Loucy (cell line): ENCODE data around the gene TRAPPC5.

Experiments
- H2AFZ ChIP-seq: fragments of 200-600 bp; sonication (generic); 2 replicates; pipeline ENCODE4 v1.6.0; 2016; ENCODE audit warnings: antibody characterized with exemption, mild to moderate bottlenecking, low read length, moderate library complexity
- H3F3A ChIP-seq: fragments of 200-600 bp; 2 replicates; pipeline ENCODE4 v1.6.0; 2016; ENCODE audit warnings: antibody characterized with exemption, low read depth, mild to moderate bottlenecking
- H3K27me3 ChIP-seq: fragments of 200-600 bp; sonication (generic); 2 replicates; pipeline ENCODE4 v1.6.1; 2014; ENCODE audit warnings: low read length, mild to moderate bottlenecking; ENCODE audit not compliant: insufficient read depth, poor library complexity, severe bottlenecking
- H3K36me3 ChIP-seq: fragments of 200-600 bp; sonication (generic); 2 replicates; pipeline ENCODE4 v1.6.1; 2016; ENCODE audit warnings: low read length; ENCODE audit not compliant: insufficient read depth
- H3K4me1 ChIP-seq: fragments of 200-600 bp; sonication (generic); 2 replicates; pipeline ENCODE4 v1.5.1; 2014; ENCODE audit warnings: low read length, mild to moderate bottlenecking; ENCODE audit not compliant: insufficient read depth, poor library complexity, severe bottlenecking
- H3K4me2 ChIP-seq: fragments of 200-600 bp; sonication (generic); 2 replicates; pipeline ENCODE4 v1.6.0; 2014; ENCODE audit warnings: antibody characterized with exemption, low read length, low read depth, mild to moderate bottlenecking; ENCODE audit not compliant: poor library complexity, severe bottlenecking
- H3K4me3 ChIP-seq: fragments of 200-600 bp; sonication (generic); 2 replicates; pipeline ENCODE4 v1.5.1; 2014; ENCODE audit warnings: low read length, mild to moderate bottlenecking, mixed read lengths; ENCODE audit not compliant: poor library complexity, severe bottlenecking
- H3K79me2 ChIP-seq: fragments of 200-600 bp; sonication (generic); 2 replicates; pipeline ENCODE4 v1.6.1; 2014; ENCODE audit warnings: low read length; ENCODE audit not compliant: insufficient read depth
- H3K9ac ChIP-seq: fragments of 200-600 bp; sonication (generic); 2 replicates; pipeline ENCODE4 v1.6.0; 2014; ENCODE audit warnings: mild to moderate bottlenecking, low read depth, low read length, moderate library complexity; ENCODE audit not compliant: poor library complexity, severe bottlenecking
- H3K9me2 ChIP-seq: fragments of 200-600 bp; sonication (generic); replicated peaks from 2 replicates; pipeline ENCODE4 v1.6.1; 2016; ENCODE audit warnings: low read depth, low read length, mixed read lengths
- H3K9me3 ChIP-seq: fragments of 200-600 bp; sonication (generic); 2 replicates; pipeline ENCODE4 v1.6.1; 2014; ENCODE audit warnings: mild to moderate bottlenecking, antibody characterized with exemption, low read length, low read depth; ENCODE audit not compliant: insufficient read depth
- H4K20me1 ChIP-seq: fragments of 200-600 bp; sonication (generic); 2 replicates; pipeline ENCODE4 v1.6.0; 2014; ENCODE audit warnings: antibody characterized with exemption, low read length, mild to moderate bottlenecking; ENCODE audit not compliant: insufficient read depth, poor library complexity, severe bottlenecking
- EZH2phosphoT487 ChIP-seq: fragments of 200-600 bp; IDR thresholded peaks from 2 replicates; pipeline ENCODE4 v1.6.1; 2018; ENCODE audit warnings: antibody characterized with exemption, mild to moderate bottlenecking, moderate library complexity, borderline replicate concordance
- TF ChIP-seq, protein P1 (sequence below): fragments of 200-600 bp; sonication (generic); conservative IDR thresholded peaks from 2 replicates; pipeline ENCODE4 v1.5.1; 2014; ENCODE audit warnings: mild to moderate bottlenecking, antibody characterized with exemption, low read length

The TRAPPC5 gene

DNA sequence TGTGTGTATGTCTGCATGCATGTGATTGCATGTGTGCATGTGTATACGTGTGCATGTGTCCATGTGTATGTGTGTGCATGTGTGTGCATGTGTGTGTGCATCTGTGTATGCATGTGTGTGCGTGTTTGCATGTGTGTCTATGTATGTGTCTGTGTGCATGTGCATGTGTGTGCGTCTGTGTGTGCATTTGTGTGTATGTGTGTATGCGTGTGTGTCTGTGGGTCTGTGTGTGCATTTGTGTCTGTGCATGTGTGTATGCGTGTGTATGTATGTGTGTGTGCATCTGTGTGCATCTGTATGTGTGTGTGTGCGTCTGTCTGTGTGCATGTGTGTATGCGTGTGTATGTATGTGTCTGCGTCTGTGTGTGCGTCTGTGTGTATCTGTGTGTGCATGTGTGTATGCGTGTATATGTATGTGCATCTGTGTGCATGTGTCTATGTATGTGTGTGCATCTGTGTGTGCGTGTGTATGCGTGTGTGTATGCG is 40.7 kb upstream of the TRAPPC5 start:
- H3K4me2 ChIP-seq = no peak overlapping the region
- no peaks in the 10 kb centered on the region for H3K27me3 ChIP-seq
- no peak overlapping the region for H3K9ac ChIP-seq
- H3K4me1 ChIP-seq = no peaks in the 10 kb centered on the region
- H3K4me3 ChIP-seq = no peak overlapping the region
- TF ChIP-seq, protein P1, sequence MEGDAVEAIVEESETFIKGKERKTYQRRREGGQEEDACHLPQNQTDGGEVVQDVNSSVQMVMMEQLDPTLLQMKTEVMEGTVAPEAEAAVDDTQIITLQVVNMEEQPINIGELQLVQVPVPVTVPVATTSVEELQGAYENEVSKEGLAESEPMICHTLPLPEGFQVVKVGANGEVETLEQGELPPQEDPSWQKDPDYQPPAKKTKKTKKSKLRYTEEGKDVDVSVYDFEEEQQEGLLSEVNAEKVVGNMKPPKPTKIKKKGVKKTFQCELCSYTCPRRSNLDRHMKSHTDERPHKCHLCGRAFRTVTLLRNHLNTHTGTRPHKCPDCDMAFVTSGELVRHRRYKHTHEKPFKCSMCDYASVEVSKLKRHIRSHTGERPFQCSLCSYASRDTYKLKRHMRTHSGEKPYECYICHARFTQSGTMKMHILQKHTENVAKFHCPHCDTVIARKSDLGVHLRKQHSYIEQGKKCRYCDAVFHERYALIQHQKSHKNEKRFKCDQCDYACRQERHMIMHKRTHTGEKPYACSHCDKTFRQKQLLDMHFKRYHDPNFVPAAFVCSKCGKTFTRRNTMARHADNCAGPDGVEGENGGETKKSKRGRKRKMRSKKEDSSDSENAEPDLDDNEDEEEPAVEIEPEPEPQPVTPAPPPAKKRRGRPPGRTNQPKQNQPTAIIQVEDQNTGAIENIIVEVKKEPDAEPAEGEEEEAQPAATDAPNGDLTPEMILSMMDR = no peak
- no peak for TF ChIP-seq EZH2phosphoT487
- H2AFZ ChIP-seq = no peak overlapping the region
- H3K9me2 ChIP-seq = no peaks in the 10 kb centered on the region
- no peaks in the 10 kb centered on the region for H3K36me3 ChIP-seq
- H3K9me3 ChIP-seq = no peaks in the 10 kb centered on the region
- no peaks in the 10 kb centered on the region for H3K79me2 ChIP-seq
- no peaks in the 10 kb centered on the region for H3F3A ChIP-seq
- no peaks in the 10 kb centered on the region for H4K20me1 ChIP-seq

- H3K9me2 ChIP-seq = no peaks in the 10 kb centered on the region
- H4K20me1 ChIP-seq = no peaks in the 10 kb centered on the region
- H3K4me2 ChIP-seq = no peak overlapping the region
- no peak overlapping the region for H2AFZ ChIP-seq
- no peaks in the 10 kb centered on the region for H3F3A ChIP-seq
- no peak overlapping the region for H3K4me3 ChIP-seq
- H3K79me2 ChIP-seq = no peaks in the 10 kb centered on the region
- no peaks in the 10 kb centered on the region for H3K9me3 ChIP-seq
- no peak for TF ChIP-seq EZH2phosphoT487
- TF ChIP-seq, protein P1 = no peak
- H3K9ac ChIP-seq = no peak overlapping the region
- no peaks in the 10 kb centered on the region for H3K27me3 ChIP-seq
- H3K4me1 ChIP-seq = no peaks in the 10 kb centered on the region
- H3K36me3 ChIP-seq = no peaks in the 10 kb centered on the region
Measured at GRCh38 chr19:7640803-7641202, 39.8 kb upstream of the TRAPPC5 start.

GRCh38 chr19:7641290-7642276 is 39.0 kb upstream of the TRAPPC5 start:
- no peaks in the 10 kb centered on the region for H3K9me2 ChIP-seq
- no peak overlapping the region for H3K4me3 ChIP-seq
- no peaks in the 10 kb centered on the region for H3K9me3 ChIP-seq
- H2AFZ ChIP-seq = no peak overlapping the region
- H3K4me1 ChIP-seq = no peaks in the 10 kb centered on the region
- no peaks in the 10 kb centered on the region for H3F3A ChIP-seq
- no peaks in the 10 kb centered on the region for H3K27me3 ChIP-seq
- no peaks in the 10 kb centered on the region for H4K20me1 ChIP-seq
- no peaks in the 10 kb centered on the region for H3K79me2 ChIP-seq
- H3K36me3 ChIP-seq = no peaks in the 10 kb centered on the region
- no peak overlapping the region for H3K9ac ChIP-seq
- TF ChIP-seq EZH2phosphoT487 = no peak
- TF ChIP-seq, protein P1 = no peak; the same call in 1 of the 2 replicates
- H3K4me2 ChIP-seq = no peak overlapping the region
